ENCODE data around the gene UFD1.

- no peak for TF ChIP-seq CTCF (IDR thresholded peaks at IDR 0.05; ENCODE audit: poor library complexity)
- TF ChIP-seq EZH2 (IDR thresholded peaks at IDR 0.05; ENCODE audit: borderline replicate concordance), result no peak
- no peak for TF ChIP-seq EZH2phosphoT487 (IDR thresholded peaks at IDR 0.05; ENCODE audit: low read depth, severe bottlenecking, unreplicated experiment)
Observed at GRCh38 chr22:19479355-19480172, 571 bp upstream of the UFD1 start, which contains the start of gene CDC45.
